ENCODE data around the gene BRCC3.

BRCC3 gene

GRCh38 chrX:155070975-155071693 is at the start of gene BRCC3, which contains the start of the genes CMC4 and MTCP1:
Gene BRCC3 (plus strand): TSS chrX:155071508. CDS start chrX:155071528, 20 bp downstream.
Gene CMC4 (minus strand): TSS chrX:155071136. CDS start chrX:155064023, 7,113 bp downstream.
Gene MTCP1 (minus strand): TSS chrX:155071136. CDS start chrX:155066010, 5,126 bp downstream.
- DNase-seq (ENCODE audit: low spot score) = peak; percentile 92
- TF ChIP-seq CTCF (IDR thresholded peaks at IDR 0.05; ENCODE audit: extremely low read depth, insufficient read depth, missing control alignments) = no peak
- in situ Hi-C loops (cut with MboI; ENCODE audit: low pct_unique_long_range_greater_than_20kb, low sequenced_read_pairs, unreplicated experiment) = no loop called here

GRCh38 chrX:155022585-155022984 is 48.7 kb upstream of the BRCC3 start, which contains the start of gene F8:
Gene F8 (minus strand): TSS chrX:155022723. CDS start chrX:155022552, 171 bp downstream.
- TF ChIP-seq CTCF (IDR thresholded peaks at IDR 0.05; ENCODE audit: extremely low read depth, insufficient read depth, missing control alignments) = no peak
- in situ Hi-C loops (cut with MboI; ENCODE audit: low pct_unique_long_range_greater_than_20kb, low sequenced_read_pairs, unreplicated experiment) = no loop called here
- DNase-seq (ENCODE audit: low spot score) = no peak

GRCh38 chrX:155023907-155024833 is 47.1 kb upstream of the BRCC3 start:
- DNase-seq (ENCODE audit: low spot score) = no peak

GRCh38 chrX:155026420-155026726 is 44.9 kb upstream of the BRCC3 start:
- DNase-seq (ENCODE audit: low spot score) = no peak
- in situ Hi-C loops (cut with MboI; ENCODE audit: low pct_unique_long_range_greater_than_20kb, low sequenced_read_pairs, unreplicated experiment) = no loop called here
- no peak for TF ChIP-seq CTCF (IDR thresholded peaks at IDR 0.05; ENCODE audit: extremely low read depth, insufficient read depth, missing control alignments)

More at GRCh38 chrX:155023907-155024833, 47.1 kb upstream of the BRCC3 start:
- no peak for TF ChIP-seq CTCF (IDR thresholded peaks at IDR 0.05; ENCODE audit: extremely low read depth, insufficient read depth, missing control alignments)
- in situ Hi-C loops (cut with MboI; ENCODE audit: low pct_unique_long_range_greater_than_20kb, low sequenced_read_pairs, unreplicated experiment) = no loop called here

- TF ChIP-seq CTCF (IDR thresholded peaks at IDR 0.05; ENCODE audit: extremely low read depth, insufficient read depth, missing control alignments) = no peak
- peak; percentile 78 for DNase-seq (ENCODE audit: low spot score)
- in situ Hi-C loops (cut with MboI; ENCODE audit: low pct_unique_long_range_greater_than_20kb, low sequenced_read_pairs, unreplicated experiment) = no loop called here
Observed at GRCh38 chrX:155026727-155027508, 44.4 kb upstream of the BRCC3 start, which contains the start of gene FUNDC2. Gene FUNDC2 (plus strand): TSS chrX:155026844. CDS start chrX:155026939, 95 bp downstream.
